GM18505 (cell line): ENCODE data around the gene ATP2B2.
"Not testable (repeated sequence)": the region's sequence is repeated elsewhere in the genome, so short reads cannot be mapped to it uniquely, and the experiment has no call there.

Source experiments
- ATAC-seq: cut with Tn5 transposase; IDR thresholded peaks from one replicate; pipeline ENCODE4 v1.9.1; 2021; ENCODE audit not compliant: unreplicated experiment
- POLR2A ChIP-seq: IDR thresholded peaks from 4 replicates; pipeline ENCODE4 v1.6.1; 2011; ENCODE audit warnings: borderline replicate concordance; ENCODE audit not compliant: insufficient read depth, insufficient read length; ENCODE audit errors: extremely low read depth

ATP2B2 gene

GRCh38 chr3:10384541-10385360 lies 120.6 kb downstream of the ATP2B2 start:
- no peak for ATAC-seq
- no peak for TF ChIP-seq POLR2A

GRCh38 chr3:10383850-10384248 lies 121.5 kb downstream of the ATP2B2 start:
- ATAC-seq, result no peak
- no peak for TF ChIP-seq POLR2A

GRCh38 chr3:10382892-10383849 lies 122.2 kb downstream of the ATP2B2 start:
- no peak for TF ChIP-seq POLR2A
- no peak for ATAC-seq

- ATAC-seq, result not testable (repeated sequence)
Measured at GRCh38 chr3:10382445-10382844, 122.9 kb downstream of the ATP2B2 start.

- TF ChIP-seq POLR2A, result no peak
- no peak for ATAC-seq
Measured at GRCh38 chr3:10381336-10381735, 124.0 kb downstream of the ATP2B2 start.

- ATAC-seq, result no peak
- TF ChIP-seq POLR2A, result no peak
Measured at GRCh38 chr3:10380906-10381305, 124.5 kb downstream of the ATP2B2 start.

GRCh38 chr3:10379961-10380360 lies 125.4 kb downstream of the ATP2B2 start:
- no peak for TF ChIP-seq POLR2A
- ATAC-seq, result no peak

- TF ChIP-seq POLR2A, result no peak
- no peak for ATAC-seq
Measured at GRCh38 chr3:10379161-10379560, 126.2 kb downstream of the ATP2B2 start.

- no peak for TF ChIP-seq POLR2A
- no peak for ATAC-seq
Measured at GRCh38 chr3:10378742-10379141, 126.6 kb downstream of the ATP2B2 start.

GRCh38 chr3:10378246-10378645 lies 127.1 kb downstream of the ATP2B2 start:
- no peak for ATAC-seq

GRCh38 chr3:10377148-10377725 lies 128.1 kb downstream of the ATP2B2 start:
- no peak for ATAC-seq
- TF ChIP-seq POLR2A, result no peak

More at GRCh38 chr3:10378246-10378645, 127.1 kb downstream of the ATP2B2 start:
- no peak for TF ChIP-seq POLR2A

GRCh38 chr3:10376353-10376752 lies 129.0 kb downstream of the ATP2B2 start:
- ATAC-seq, result no peak
- TF ChIP-seq POLR2A, result no peak

GRCh38 chr3:10375296-10376053 lies 129.9 kb downstream of the ATP2B2 start:
- no peak for TF ChIP-seq POLR2A
- ATAC-seq, result no peak
